ENCODE results near the gene TBL3. TPM values are rescaled to one million over a fixed set of nuclear protein-coding genes. Genes with fewer than 3 reads are reported as not detected.

TBL3 gene
- total RNA-seq, 2 donors from 2014 or later: 22.6 to 24.4 TPM

GRCh38 chr16:2019921-2020831 lies 48.3 kb downstream of the TBL3 start:
- DNase-seq (no peak), ATAC-seq (replicated peaks in 1 of 2) (no peak)
- Mint-ChIP-seq H3K9me3 (no peaks in the 10 kb centered on the region), H3K27ac (no peak overlapping the region), H3K4me1 (ENCODE audit: low read depth) (peaks cover 19% of the 10 kb centered on the region), H3K27me3 (ENCODE audit: low read depth) (peaks cover 39% of the 10 kb centered on the region), H3K4me3 (peak overlapping the region; percentile 49 to 75), H3K36me3 (ENCODE audit: insufficient read depth in 2 of 2) (no peaks in the 10 kb centered on the region)

- peak overlapping the region; percentile 79 to 87 for H3K4me3 Mint-ChIP-seq
- peak; percentile 44 to 49 for ATAC-seq (replicated peaks in 1 of 2)
- H3K4me1 Mint-ChIP-seq (ENCODE audit: low read depth): peaks cover 19% of the 10 kb centered on the region
- no peaks in the 10 kb centered on the region for H3K36me3 Mint-ChIP-seq (ENCODE audit: insufficient read depth in 2 of 2)
- no peaks in the 10 kb centered on the region for H3K9me3 Mint-ChIP-seq
- peak; percentile 37 to 51 for DNase-seq
- H3K27me3 Mint-ChIP-seq (ENCODE audit: low read depth): peaks cover 48% of the 10 kb centered on the region
- H3K27ac Mint-ChIP-seq: no peak overlapping the region
Observed at GRCh38 chr16:2022723-2023091, 50.9 kb downstream of the TBL3 start.

GRCh38 chr16:2023092-2024031 lies 51.5 kb downstream of the TBL3 start:
- Mint-ChIP-seq H3K9me3 (no peaks in the 10 kb centered on the region), H3K27me3 (ENCODE audit: low read depth) (peaks cover 49% of the 10 kb centered on the region), H3K4me1 (ENCODE audit: low read depth) (peaks cover 19% of the 10 kb centered on the region), H3K4me3 (peak overlapping the region; percentile 79 to 87), H3K27ac (no peak overlapping the region), H3K36me3 (ENCODE audit: insufficient read depth in 2 of 2) (no peaks in the 10 kb centered on the region)
- DNase-seq: peak; percentile 93 to 98
- ATAC-seq (replicated peaks in 1 of 2): peak; percentile 75 to 78

GRCh38 chr16:2024032-2024420 lies 52.2 kb downstream of the TBL3 start:
- DNase-seq (no peak), ATAC-seq (replicated peaks in 1 of 2) (no peak)
- no peaks in the 10 kb centered on the region for H3K9me3 Mint-ChIP-seq
- peaks cover 19% of the 10 kb centered on the region for H3K4me1 Mint-ChIP-seq (ENCODE audit: low read depth)
- no peak overlapping the region for H3K27ac Mint-ChIP-seq
- H3K36me3 Mint-ChIP-seq (ENCODE audit: insufficient read depth in 2 of 2): no peaks in the 10 kb centered on the region
- peaks cover 44% of the 10 kb centered on the region for H3K27me3 Mint-ChIP-seq (ENCODE audit: low read depth)
- peak overlapping the region in 1 of 2 donors; percentile 37 for H3K4me3 Mint-ChIP-seq

- Mint-ChIP-seq H3K27me3 (ENCODE audit: low read depth) (peaks cover 43% of the 10 kb centered on the region), H3K36me3 (ENCODE audit: insufficient read depth in 2 of 2) (no peaks in the 10 kb centered on the region), H3K27ac (no peak overlapping the region), H3K4me1 (ENCODE audit: low read depth) (peaks cover 19% of the 10 kb centered on the region), H3K4me3 (peak overlapping the region in 1 of 2 donors; percentile 59), H3K9me3 (no peaks in the 10 kb centered on the region)
- ATAC-seq (replicated peaks in 1 of 2) (no peak), DNase-seq (no peak)
Observed at GRCh38 chr16:2025251-2025650, 53.4 kb downstream of the TBL3 start.

GRCh38 chr16:2025878-2026460 lies 54.1 kb downstream of the TBL3 start:
- peak overlapping the region; percentile 59 to 61 for H3K4me3 Mint-ChIP-seq

GRCh38 chr16:2026461-2027023 lies 54.7 kb downstream of the TBL3 start, which contains the start of gene NHERF2:
NHERF2 (plus strand) TSS chr16:2026902; CDS start chr16:2027006, 104 bp downstream.
- DNase-seq (no peak), ATAC-seq (replicated peaks in 1 of 2) (peak; percentile 16 to 25)

More at GRCh38 chr16:2025878-2026460, 54.1 kb downstream of the TBL3 start:
- no peak for DNase-seq
- H3K27me3 Mint-ChIP-seq (ENCODE audit: low read depth): peaks cover 36% of the 10 kb centered on the region
- no peaks in the 10 kb centered on the region for H3K36me3 Mint-ChIP-seq (ENCODE audit: insufficient read depth in 2 of 2)
- ATAC-seq (replicated peaks in 1 of 2): no peak
- no peak overlapping the region for H3K27ac Mint-ChIP-seq
- H3K9me3 Mint-ChIP-seq: no peaks in the 10 kb centered on the region
- peaks cover 14% of the 10 kb centered on the region for H3K4me1 Mint-ChIP-seq (ENCODE audit: low read depth)

GRCh38 chr16:2027024-2028010 lies 55.5 kb downstream of the TBL3 start:
- ATAC-seq (replicated peaks in 1 of 2): peak; percentile 16 to 26

More at GRCh38 chr16:2026461-2027023, 54.7 kb downstream of the TBL3 start, which contains the start of gene NHERF2:
- Mint-ChIP-seq H3K36me3 (ENCODE audit: insufficient read depth in 2 of 2) (no peaks in the 10 kb centered on the region), H3K4me1 (ENCODE audit: low read depth) (peaks cover 12% of the 10 kb centered on the region), H3K27ac (no peak within 1 kb of the TSS), H3K27me3 (ENCODE audit: low read depth) (peaks cover 31% of the 10 kb centered on the region), H3K4me3 (peak within 1 kb of the TSS; percentile 59 to 72), H3K9me3 (no peaks in the 10 kb centered on the region)

GRCh38 chr16:2028146-2028545 lies 56.3 kb downstream of the TBL3 start:
- Mint-ChIP-seq H3K27me3 (ENCODE audit: low read depth) (peaks cover 17% of the 10 kb centered on the region), H3K9me3 (no peaks in the 10 kb centered on the region), H3K4me3 (no peak overlapping the region), H3K4me1 (ENCODE audit: low read depth) (peaks cover 4% of the 10 kb centered on the region), H3K27ac (no peak overlapping the region), H3K36me3 (ENCODE audit: insufficient read depth in 2 of 2) (no peaks in the 10 kb centered on the region)
- DNase-seq (no peak), ATAC-seq (replicated peaks in 1 of 2) (no peak)

More at GRCh38 chr16:2027024-2028010, 55.5 kb downstream of the TBL3 start:
- DNase-seq: peak in 1 of 2 donors; percentile 32
- Mint-ChIP-seq H3K27ac (no peak overlapping the region), H3K36me3 (ENCODE audit: insufficient read depth in 2 of 2) (no peaks in the 10 kb centered on the region), H3K4me1 (ENCODE audit: low read depth) (peaks cover 12% of the 10 kb centered on the region), H3K4me3 (peak overlapping the region; percentile 49 to 72), H3K27me3 (ENCODE audit: low read depth) (peaks cover 24% of the 10 kb centered on the region), H3K9me3 (no peaks in the 10 kb centered on the region)

GRCh38 chr16:2028620-2029220 lies 56.9 kb downstream of the TBL3 start:
- H3K36me3 Mint-ChIP-seq (ENCODE audit: insufficient read depth in 2 of 2): no peaks in the 10 kb centered on the region
- H3K9me3 Mint-ChIP-seq: no peaks in the 10 kb centered on the region
- H3K4me3 Mint-ChIP-seq: no peak overlapping the region
- H3K27ac Mint-ChIP-seq: no peak overlapping the region
- ATAC-seq (replicated peaks in 1 of 2) (no peak), DNase-seq (no peak)
- peaks cover 17% of the 10 kb centered on the region for H3K27me3 Mint-ChIP-seq (ENCODE audit: low read depth)
- H3K4me1 Mint-ChIP-seq (ENCODE audit: low read depth): no peaks in the 10 kb centered on the region

GRCh38 chr16:2029350-2029749 lies 57.5 kb downstream of the TBL3 start:
- Mint-ChIP-seq H3K27me3 (ENCODE audit: low read depth) (peaks cover 17% of the 10 kb centered on the region), H3K4me3 (no peak overlapping the region), H3K36me3 (ENCODE audit: insufficient read depth in 2 of 2) (no peaks in the 10 kb centered on the region), H3K9me3 (no peaks in the 10 kb centered on the region), H3K27ac (no peak overlapping the region), H3K4me1 (ENCODE audit: low read depth) (no peaks in the 10 kb centered on the region)
- no peak for DNase-seq
- ATAC-seq (replicated peaks in 1 of 2): no peak

Measured in activated T-cell treated with anti-CD3 and anti-CD28 coated beads, Interleukin-2, amount 50 U/mL, for 72 hours (primary cell).